OCI-LY7 (cell line): ENCODE data around the gene HEATR3. TPM values are rescaled to one million over a fixed set of nuclear protein-coding genes. Genes with fewer than 3 reads are reported as not detected.

ENCODE experiments used
- BruUV-seq: library from RNA; stranded (reverse); fragments of 400-500 nt; replicated peaks from 2 replicates; lab custom pipeline; 2021; lab: Mats Ljungman, UMichigan
- CTCF ChIA-PET: fragments of 300-600 bp; sonication (Branson Sonifier 250); formaldehyde crosslinking; loops from one replicate; lab custom pipeline; 2022; ENCODE audit warnings: antibody characterized with exemption; ENCODE audit not compliant: unreplicated experiment; lab: Charles Lee
- POLR2A ChIA-PET: fragments of 300-600 bp; sonication (Branson Sonifier 250); formaldehyde crosslinking; loops from one replicate; lab custom pipeline; 2022; ENCODE audit warnings: antibody characterized with exemption; lab: Charles Lee
- DNase-seq: peaks from one replicate; pipeline ENCODE4 v3.0.0-alpha.2; 2015; ENCODE audit warnings: low spot score
- H2AFZ ChIP-seq: fragments of 200-600 bp; sonication (generic), shearing (Covaris generic); 2 replicates; pipeline ENCODE4 v1.6.1; 2014; ENCODE audit warnings: mild to moderate bottlenecking, antibody characterized with exemption, low read length, moderate library complexity
- H3K27ac ChIP-seq: fragments of 200-600 bp; sonication (generic); 2 replicates; pipeline ENCODE4 v1.5.1; 2014; ENCODE audit warnings: mixed run types, low read depth, mild to moderate bottlenecking, moderate library complexity, low read length, inconsistent platforms; ENCODE audit not compliant: poor library complexity, severe bottlenecking
- H3K36me3 ChIP-seq: fragments of 200-600 bp; sonication (generic); 2 replicates; pipeline ENCODE4 v1.6.1; 2014; ENCODE audit warnings: mild to moderate bottlenecking, antibody characterized with exemption, low read length, moderate library complexity, mixed read lengths; ENCODE audit not compliant: insufficient read depth
- H3K4me1 ChIP-seq: fragments of 200-600 bp; sonication (generic); 2 replicates; pipeline ENCODE4 v1.5.1; 2014; ENCODE audit warnings: mild to moderate bottlenecking, low read length; ENCODE audit not compliant: insufficient read depth, poor library complexity, severe bottlenecking
- H3K4me2 ChIP-seq: fragments of 200-600 bp; sonication (generic); 2 replicates; pipeline ENCODE4 v1.6.1; 2014; ENCODE audit warnings: mild to moderate bottlenecking, low read length
- H3K4me3 ChIP-seq: fragments of 200-600 bp; sonication (generic); 2 replicates; pipeline ENCODE4 v1.5.1; 2014; ENCODE audit warnings: mild to moderate bottlenecking, low read depth, low read length; ENCODE audit not compliant: poor library complexity, severe bottlenecking
- H3K79me2 ChIP-seq: fragments of 200-600 bp; sonication (generic); 2 replicates; pipeline ENCODE4 v1.6.1; 2016; ENCODE audit warnings: low read depth, mild to moderate bottlenecking, low read length, moderate library complexity, mixed read lengths; ENCODE audit not compliant: insufficient read depth
- H3K9me2 ChIP-seq: fragments of 200-600 bp; sonication (generic); 2 replicates; pipeline ENCODE4 v1.6.1; 2016; ENCODE audit warnings: mild to moderate bottlenecking, low read length, mixed read lengths; ENCODE audit not compliant: insufficient read depth
- H3K9me3 ChIP-seq: fragments of 200-600 bp; sonication (generic); 2 replicates; pipeline ENCODE4 v1.6.1; 2014; ENCODE audit warnings: mild to moderate bottlenecking, mixed run types, low read length, mixed read lengths
- H4K20me1 ChIP-seq: fragments of 200-600 bp; sonication (generic); 2 replicates; pipeline ENCODE4 v1.6.1; 2014; ENCODE audit warnings: mild to moderate bottlenecking, antibody characterized with exemption, low read length, moderate library complexity, mixed read lengths; ENCODE audit not compliant: insufficient read depth
- EZH2phosphoT487 ChIP-seq: fragments of 200-600 bp; sonication (generic); IDR thresholded peaks from 2 replicates; pipeline ENCODE4 v1.6.1; 2018; ENCODE audit warnings: low read depth, borderline replicate concordance, mild to moderate bottlenecking, mixed run types, antibody characterized with exemption, low read length, moderate library complexity, mixed read lengths
- intact Hi-C: fragments of 100-400 bp; cut with micrococcal nuclease; formaldehyde crosslinking; loops from one replicate; pipeline ENCODE4 v1.10.0; 2022; ENCODE audit not compliant: unreplicated experiment
- total RNA-seq, 2 experiments: library from RNA; depleted of rRNA in 1 of 2; stranded (reverse); fragments of >200 nt in 1 of 2; shearing (Covaris generic) in 1 of 2; gene quantifications; 2 replicates each; pipeline ENCODE4 v1.2.3, GENCODE V29; 2014 to 2022
- TF ChIP-seq, protein P1 (sequence below): fragments of 200-600 bp; sonication (generic); conservative IDR thresholded peaks from 2 replicates; pipeline ENCODE4 v1.5.1; 2014; ENCODE audit warnings: mild to moderate bottlenecking, antibody characterized with exemption, low read length, moderate library complexity, mixed read lengths

HEATR3 gene
- total RNA-seq, 2 experiments from 2014 or later, result 34.2 to 50.6 TPM

DNA sequence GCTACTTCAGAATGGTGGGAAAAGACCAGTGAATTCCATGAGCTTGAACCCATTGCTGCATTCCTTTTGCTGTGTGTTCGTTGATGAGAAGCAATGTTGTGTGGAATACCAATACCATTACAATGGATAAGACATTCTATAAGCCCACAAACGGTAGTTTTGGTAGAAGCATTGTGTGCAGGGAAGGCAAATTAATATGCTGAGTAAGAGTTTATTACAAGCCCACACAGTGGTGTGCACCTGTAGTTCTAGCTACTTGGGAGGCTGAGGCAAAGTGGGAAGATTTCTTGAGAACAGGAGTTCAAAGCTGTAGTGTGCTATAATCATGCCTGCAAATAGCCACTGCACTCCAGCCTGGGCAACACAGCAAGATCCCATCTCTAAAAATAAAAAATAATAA is 67.4 kb downstream of the HEATR3 start:
- TF ChIP-seq, protein P1, sequence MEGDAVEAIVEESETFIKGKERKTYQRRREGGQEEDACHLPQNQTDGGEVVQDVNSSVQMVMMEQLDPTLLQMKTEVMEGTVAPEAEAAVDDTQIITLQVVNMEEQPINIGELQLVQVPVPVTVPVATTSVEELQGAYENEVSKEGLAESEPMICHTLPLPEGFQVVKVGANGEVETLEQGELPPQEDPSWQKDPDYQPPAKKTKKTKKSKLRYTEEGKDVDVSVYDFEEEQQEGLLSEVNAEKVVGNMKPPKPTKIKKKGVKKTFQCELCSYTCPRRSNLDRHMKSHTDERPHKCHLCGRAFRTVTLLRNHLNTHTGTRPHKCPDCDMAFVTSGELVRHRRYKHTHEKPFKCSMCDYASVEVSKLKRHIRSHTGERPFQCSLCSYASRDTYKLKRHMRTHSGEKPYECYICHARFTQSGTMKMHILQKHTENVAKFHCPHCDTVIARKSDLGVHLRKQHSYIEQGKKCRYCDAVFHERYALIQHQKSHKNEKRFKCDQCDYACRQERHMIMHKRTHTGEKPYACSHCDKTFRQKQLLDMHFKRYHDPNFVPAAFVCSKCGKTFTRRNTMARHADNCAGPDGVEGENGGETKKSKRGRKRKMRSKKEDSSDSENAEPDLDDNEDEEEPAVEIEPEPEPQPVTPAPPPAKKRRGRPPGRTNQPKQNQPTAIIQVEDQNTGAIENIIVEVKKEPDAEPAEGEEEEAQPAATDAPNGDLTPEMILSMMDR, result no peak
- Histone ChIP-seq H3K9me3 (no peaks in the 10 kb centered on the region), H3K4me1 (no peaks in the 10 kb centered on the region), H3K4me3 (no peak overlapping the region), H3K4me2 (no peak overlapping the region), H3K36me3 (no peaks in the 10 kb centered on the region), H2AFZ (no peak overlapping the region), H3K9me2 (no peaks in the 10 kb centered on the region), H4K20me1 (no peaks in the 10 kb centered on the region), H3K79me2 (no peaks in the 10 kb centered on the region), H3K27ac (no peak overlapping the region)
- no TSS peak for BruUV-seq
- intact Hi-C loops, result no loop called here
- POLR2A ChIA-PET, result interaction anchor here (0.5 to 0.7 kb wide), 3 partner anchors 11 to 137 kb away, joined by 3 read pairs; no protein-coding TSS in a partner anchor
- CTCF ChIA-PET, result no interaction called here
- no peak for DNase-seq

DNA sequence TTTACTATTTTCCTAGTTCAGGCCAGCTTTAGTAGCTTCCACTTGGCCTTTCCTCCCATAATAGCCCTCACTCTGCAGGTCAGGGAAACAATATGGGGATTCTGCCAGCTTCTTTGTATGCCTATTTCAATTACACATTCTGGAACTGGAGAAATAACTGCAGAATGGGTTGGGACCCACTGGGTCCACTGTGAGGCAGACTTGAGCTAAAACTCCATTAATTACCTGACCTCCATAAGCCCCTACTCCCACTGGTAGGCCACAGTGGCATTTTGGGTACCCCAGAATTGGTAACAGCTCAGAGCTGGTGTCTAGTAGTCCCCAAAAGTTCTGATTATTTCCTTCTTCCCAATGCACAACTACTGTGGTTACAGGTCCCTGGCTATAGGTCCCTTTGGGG is 70.6 kb downstream of the HEATR3 start:
- intact Hi-C loops, result no loop called here
- H4K20me1 ChIP-seq, result no peaks in the 10 kb centered on the region
- no peaks in the 10 kb centered on the region for H3K36me3 ChIP-seq
- no peak overlapping the region for H2AFZ ChIP-seq
- no TSS peak for BruUV-seq
- POLR2A ChIA-PET, result interaction anchor here (0.6 to 1.0 kb wide), 2 partner anchors 75 to 119 kb away, joined by 3 read pairs; no protein-coding TSS in a partner anchor
- H3K4me2 ChIP-seq, result no peak overlapping the region
- no peak for DNase-seq
- H3K4me1 ChIP-seq, result no peaks in the 10 kb centered on the region
- CTCF ChIA-PET, result no interaction called here
- no peaks in the 10 kb centered on the region for H3K9me2 ChIP-seq
- no peaks in the 10 kb centered on the region for H3K79me2 ChIP-seq
- H3K4me3 ChIP-seq, result no peak overlapping the region
- no peak overlapping the region for H3K27ac ChIP-seq
- no peaks in the 10 kb centered on the region for H3K9me3 ChIP-seq
- TF ChIP-seq EZH2phosphoT487, result no peak
- TF ChIP-seq, protein P1, result peak; percentile 53

DNA sequence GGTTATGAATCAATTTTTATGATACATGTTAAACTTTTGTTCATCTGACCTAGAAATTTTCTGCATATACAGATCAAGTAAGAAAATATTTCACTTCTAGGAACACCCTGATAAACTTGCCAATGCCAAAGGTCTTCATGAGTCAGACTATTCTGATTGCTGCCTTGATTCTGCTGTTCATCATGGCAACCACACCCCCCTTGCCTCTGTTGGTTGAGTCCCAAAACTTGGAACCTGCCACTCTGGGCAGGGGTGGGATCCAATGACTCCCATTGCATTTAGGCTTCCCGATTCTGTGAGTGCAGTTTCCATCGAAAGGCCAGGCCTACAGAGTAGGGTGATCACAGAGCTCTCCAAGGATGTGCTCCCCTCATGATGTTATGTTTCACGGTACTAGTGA is 71.5 kb downstream of the HEATR3 start:
- intact Hi-C loops, result no loop called here
- TF ChIP-seq, protein P1, result no peak
- Histone ChIP-seq H4K20me1 (no peaks in the 10 kb centered on the region), H3K79me2 (no peaks in the 10 kb centered on the region), H3K4me2 (no peak overlapping the region), H3K4me3 (no peak overlapping the region), H3K27ac (no peak overlapping the region), H3K36me3 (no peaks in the 10 kb centered on the region), H3K4me1 (no peaks in the 10 kb centered on the region), H3K9me2 (no peaks in the 10 kb centered on the region), H2AFZ (no peak overlapping the region), H3K9me3 (no peaks in the 10 kb centered on the region)
- DNase-seq, result no peak
- ChIA-PET POLR2A (no interaction called here), CTCF (no interaction called here)
- no TSS peak for BruUV-seq
